Measurements from ENCODE around the gene DIS3L2. TPM values are rescaled to one million over a fixed set of nuclear protein-coding genes. Genes with fewer than 3 reads are reported as not detected.

The DIS3L2 gene
- total RNA-seq, 4 donors from 2014 or later: 16.1 to 26.7 (median 22.0) TPM

DNA sequence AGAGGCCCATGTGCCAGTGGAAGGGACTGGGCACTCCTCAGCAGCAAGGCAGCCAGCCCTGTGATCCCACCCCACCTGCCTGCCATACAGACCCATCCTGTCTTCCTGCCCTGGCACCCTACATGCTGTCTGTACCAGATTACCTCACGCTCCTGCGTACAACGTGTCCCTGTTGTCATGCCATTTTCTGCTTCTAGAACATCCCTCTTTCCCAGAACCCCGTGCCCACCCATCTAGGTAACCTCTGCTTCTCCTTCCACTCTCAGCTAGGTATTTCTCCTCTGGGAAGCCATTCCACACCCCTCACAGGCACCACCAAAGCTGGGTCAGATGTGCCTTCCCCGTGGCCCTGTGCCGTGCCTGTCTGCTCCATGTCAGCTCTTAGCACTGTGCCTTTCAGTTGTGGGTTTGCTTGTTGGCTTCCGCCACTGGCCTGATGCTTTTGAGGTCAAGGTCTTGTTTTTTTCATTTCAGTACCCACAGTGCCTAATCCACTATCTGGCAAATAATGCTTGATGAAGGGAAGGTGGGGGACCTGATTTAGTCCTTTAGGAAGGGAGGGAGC is 345.3 kb downstream of the DIS3L2 start:
- no peak overlapping the region for H3K4me3 ChIP-seq
- no peak for DNase-seq (ENCODE audit: extremely low spot score)
- 95% methylated on average over 7 of the region's 7 CpGs for WGBS
- H3K4me1 ChIP-seq: no peaks in the 10 kb centered on the region
- intact Hi-C loops (cut with DNase I): no loop called here
- no peaks in the 10 kb centered on the region for H3K9me3 ChIP-seq
- H3K27me3 ChIP-seq: no peaks in the 10 kb centered on the region
- H3K27ac ChIP-seq (replicated peaks in 1 of 4): no peak overlapping the region
- TF ChIP-seq POLR2A (IDR thresholded peaks at IDR 0.05; ENCODE audit: low read depth) (no peak), EP300 (IDR thresholded peaks at IDR 0.05) (no peak), POLR2AphosphoS5 (IDR thresholded peaks at IDR 0.05) (no peak)
- TF ChIP-seq, protein P1, sequence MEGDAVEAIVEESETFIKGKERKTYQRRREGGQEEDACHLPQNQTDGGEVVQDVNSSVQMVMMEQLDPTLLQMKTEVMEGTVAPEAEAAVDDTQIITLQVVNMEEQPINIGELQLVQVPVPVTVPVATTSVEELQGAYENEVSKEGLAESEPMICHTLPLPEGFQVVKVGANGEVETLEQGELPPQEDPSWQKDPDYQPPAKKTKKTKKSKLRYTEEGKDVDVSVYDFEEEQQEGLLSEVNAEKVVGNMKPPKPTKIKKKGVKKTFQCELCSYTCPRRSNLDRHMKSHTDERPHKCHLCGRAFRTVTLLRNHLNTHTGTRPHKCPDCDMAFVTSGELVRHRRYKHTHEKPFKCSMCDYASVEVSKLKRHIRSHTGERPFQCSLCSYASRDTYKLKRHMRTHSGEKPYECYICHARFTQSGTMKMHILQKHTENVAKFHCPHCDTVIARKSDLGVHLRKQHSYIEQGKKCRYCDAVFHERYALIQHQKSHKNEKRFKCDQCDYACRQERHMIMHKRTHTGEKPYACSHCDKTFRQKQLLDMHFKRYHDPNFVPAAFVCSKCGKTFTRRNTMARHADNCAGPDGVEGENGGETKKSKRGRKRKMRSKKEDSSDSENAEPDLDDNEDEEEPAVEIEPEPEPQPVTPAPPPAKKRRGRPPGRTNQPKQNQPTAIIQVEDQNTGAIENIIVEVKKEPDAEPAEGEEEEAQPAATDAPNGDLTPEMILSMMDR (IDR thresholded peaks at IDR 0.05): no peak
- peaks cover 0 to 16% (median 7%) of the 10 kb centered on the region in 4 donors for H3K36me3 ChIP-seq

DNA sequence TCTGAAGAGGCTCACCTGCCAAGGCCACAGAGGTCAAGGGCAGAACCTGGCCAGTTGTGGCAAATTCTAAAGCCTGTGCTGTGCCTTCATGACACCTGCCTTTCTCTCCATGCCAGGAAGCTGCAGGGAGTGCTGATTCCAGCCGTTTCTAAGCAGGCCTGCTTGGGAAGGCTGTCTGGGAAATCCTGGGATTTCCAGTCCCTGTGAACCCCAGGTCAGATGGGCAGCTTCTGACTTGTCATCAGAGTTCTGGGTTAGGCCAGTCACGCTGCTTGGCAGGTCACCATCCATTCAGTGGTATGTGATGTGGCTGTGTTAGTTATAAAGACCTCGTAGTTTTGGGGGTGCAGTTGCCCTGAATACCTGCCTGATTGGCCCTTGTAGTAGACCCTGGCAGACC is 346.3 kb downstream of the DIS3L2 start:
- Histone ChIP-seq H3K9me3 (peaks cover 0 to 6% (median 0%) of the 10 kb centered on the region in 4 donors), H3K27me3 (no peaks in the 10 kb centered on the region), H3K4me1 (no peaks in the 10 kb centered on the region), H3K27ac (replicated peaks in 1 of 4) (no peak overlapping the region), H3K36me3 (peaks cover 0 to 16% (median 7%) of the 10 kb centered on the region in 4 donors), H3K4me3 (no peak overlapping the region)
- TF ChIP-seq, protein P1 (IDR thresholded peaks at IDR 0.05): no peak
- no peak for TF ChIP-seq EP300 (IDR thresholded peaks at IDR 0.05)
- no peak for TF ChIP-seq POLR2AphosphoS5 (IDR thresholded peaks at IDR 0.05)
- no peak for TF ChIP-seq POLR2A (IDR thresholded peaks at IDR 0.05; ENCODE audit: low read depth)
- intact Hi-C loops (cut with DNase I): no loop called here
- WGBS: 94% methylated on average over 3 of the region's 3 CpGs
- DNase-seq (ENCODE audit: extremely low spot score): no peak

DNA sequence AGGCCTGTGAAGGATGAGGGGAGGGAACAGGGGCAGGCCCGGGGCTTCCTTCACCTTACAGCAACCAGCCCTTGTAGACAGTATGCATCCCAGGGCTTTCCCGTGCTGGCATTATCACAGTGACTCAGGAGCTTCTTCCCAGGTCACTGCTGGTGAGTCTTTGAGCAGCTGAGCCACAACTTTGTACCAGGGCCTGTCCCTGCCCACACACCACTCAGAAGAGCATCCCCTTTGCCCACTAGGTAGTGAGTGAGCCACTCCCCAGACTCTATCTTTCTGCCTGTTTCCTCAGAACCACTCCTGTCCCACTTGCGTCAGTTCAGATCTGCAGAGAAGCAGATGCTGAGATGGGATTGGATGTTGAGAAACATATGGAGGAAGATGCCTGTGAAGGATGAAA is 347.5 kb downstream of the DIS3L2 start:
- Histone ChIP-seq H3K9me3 (peaks cover 0 to 8% (median 0%) of the 10 kb centered on the region in 4 donors), H3K4me1 (peaks cover 0 to under 1% (median 0%) of the 10 kb centered on the region in 4 donors), H3K36me3 (peaks cover 0 to 12% (median 7%) of the 10 kb centered on the region in 4 donors), H3K27me3 (no peaks in the 10 kb centered on the region), H3K27ac (replicated peaks in 1 of 4) (no peak overlapping the region), H3K4me3 (no peak overlapping the region)
- TF ChIP-seq, protein P1 (IDR thresholded peaks at IDR 0.05): no peak
- no peak for TF ChIP-seq POLR2AphosphoS5 (IDR thresholded peaks at IDR 0.05)
- no peak for TF ChIP-seq POLR2A (IDR thresholded peaks at IDR 0.05; ENCODE audit: low read depth)
- TF ChIP-seq EP300 (IDR thresholded peaks at IDR 0.05): no peak
- intact Hi-C loops (cut with DNase I): no loop called here
- no peak for DNase-seq (ENCODE audit: extremely low spot score)
- WGBS: 92% methylated on average over 3 of the region's 3 CpGs

DNA sequence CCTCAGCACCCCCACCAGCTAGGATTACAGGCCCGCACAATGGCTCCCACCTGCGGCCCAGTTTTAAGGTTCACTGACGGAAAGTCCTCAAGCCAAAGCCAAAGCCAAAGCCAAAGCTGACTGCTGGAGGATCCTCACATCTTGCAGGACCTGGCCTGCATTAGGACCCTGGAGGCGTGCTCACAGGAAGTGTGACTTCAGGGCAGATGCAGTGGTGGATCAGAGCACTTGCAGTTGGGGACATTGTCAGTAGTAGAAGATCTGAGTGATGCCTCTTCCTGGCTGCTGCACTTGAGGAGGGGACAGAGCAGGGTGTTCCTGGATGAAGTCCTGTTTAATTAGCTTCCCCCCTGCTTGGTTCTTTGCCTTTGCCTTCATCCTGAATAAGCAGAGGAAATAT is 348.1 kb downstream of the DIS3L2 start:
- DNase-seq (ENCODE audit: extremely low spot score): no peak
- Histone ChIP-seq H3K4me1 (peaks cover 0 to 5% (median 0%) of the 10 kb centered on the region in 4 donors), H3K9me3 (peaks cover 0 to 8% (median 0%) of the 10 kb centered on the region in 4 donors), H3K36me3 (peaks cover 0 to 10% (median 5%) of the 10 kb centered on the region in 4 donors), H3K27ac (replicated peaks in 1 of 4) (no peak overlapping the region), H3K27me3 (no peaks in the 10 kb centered on the region), H3K4me3 (no peak overlapping the region)
- TF ChIP-seq, protein P1 (IDR thresholded peaks at IDR 0.05): no peak
- TF ChIP-seq POLR2AphosphoS5 (IDR thresholded peaks at IDR 0.05) (no peak), POLR2A (IDR thresholded peaks at IDR 0.05; ENCODE audit: low read depth) (no peak), EP300 (IDR thresholded peaks at IDR 0.05) (no peak)
- intact Hi-C loops (cut with DNase I): no loop called here
- 95% methylated on average over 4 of the region's 4 CpGs for WGBS

DNA sequence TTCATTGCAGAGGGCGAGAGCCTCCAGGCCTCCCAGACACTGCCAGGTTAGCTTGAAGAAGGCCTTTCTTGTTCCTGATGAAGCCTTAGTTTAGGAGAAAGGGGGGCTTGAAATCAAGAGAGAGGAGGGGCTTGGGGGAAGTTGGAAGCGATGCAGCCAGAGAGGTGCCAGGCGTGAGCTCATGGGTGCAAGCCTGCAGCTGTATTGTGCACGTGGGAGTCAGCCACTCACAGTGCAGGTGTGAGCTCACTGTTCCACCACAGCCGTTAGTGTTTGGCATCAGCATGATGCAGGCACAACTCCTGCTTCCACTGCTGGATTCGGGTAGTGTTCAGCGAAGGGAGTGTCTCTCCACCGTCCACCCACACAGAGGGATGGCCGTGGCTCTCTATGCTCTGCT is 348.6 kb downstream of the DIS3L2 start:
- Histone ChIP-seq H3K4me3 (no peak overlapping the region), H3K27ac (replicated peaks in 1 of 4) (no peak overlapping the region), H3K4me1 (peaks cover 0 to 9% (median 2%) of the 10 kb centered on the region in 4 donors), H3K27me3 (no peaks in the 10 kb centered on the region), H3K9me3 (peaks cover 0 to 8% (median 0%) of the 10 kb centered on the region in 4 donors), H3K36me3 (peaks cover 0 to 10% (median 5%) of the 10 kb centered on the region in 4 donors)
- no peak for DNase-seq (ENCODE audit: extremely low spot score)
- WGBS: 77% methylated on average over 7 of the region's 9 CpGs
- intact Hi-C loops (cut with DNase I): no loop called here
- TF ChIP-seq POLR2AphosphoS5 (IDR thresholded peaks at IDR 0.05): no peak

Data from esophagus muscularis mucosa (tissue), 4 donors.